SK-N-MC (cell line): ENCODE data around the gene XCR1.
"Not testable (repeated sequence)": the region's sequence is repeated elsewhere in the genome, so short reads cannot be mapped to it uniquely, and the experiment has no call there.

Source experiments
- EZH2 ChIP-seq: fragments of 200-600 bp; sonication (generic); IDR thresholded peaks from one replicate; pipeline ENCODE4 v1.6.1; 2017; ENCODE audit warnings: antibody characterized with exemption
- FOXP2 ChIP-seq: optimal IDR thresholded peaks from 2 replicates; pipeline ENCODE3; 2011; ENCODE audit warnings: mild to moderate bottlenecking, moderate library complexity; ENCODE audit not compliant: insufficient read depth; ENCODE audit errors: extremely low read length, control extremely low read depth
- POLR2AphosphoS5 ChIP-seq: IDR thresholded peaks from 2 replicates; pipeline ENCODE4 v1.6.1; 2012; ENCODE audit warnings: mild to moderate bottlenecking, low read depth, low read length, borderline replicate concordance

GRCh38 chr3:46053761-46054515, 26.7 kb upstream of the XCR1 start:
- not testable (repeated sequence) for TF ChIP-seq EZH2, POLR2AphosphoS5, FOXP2
